ENCODE results near the gene TOMM6.

DNA sequence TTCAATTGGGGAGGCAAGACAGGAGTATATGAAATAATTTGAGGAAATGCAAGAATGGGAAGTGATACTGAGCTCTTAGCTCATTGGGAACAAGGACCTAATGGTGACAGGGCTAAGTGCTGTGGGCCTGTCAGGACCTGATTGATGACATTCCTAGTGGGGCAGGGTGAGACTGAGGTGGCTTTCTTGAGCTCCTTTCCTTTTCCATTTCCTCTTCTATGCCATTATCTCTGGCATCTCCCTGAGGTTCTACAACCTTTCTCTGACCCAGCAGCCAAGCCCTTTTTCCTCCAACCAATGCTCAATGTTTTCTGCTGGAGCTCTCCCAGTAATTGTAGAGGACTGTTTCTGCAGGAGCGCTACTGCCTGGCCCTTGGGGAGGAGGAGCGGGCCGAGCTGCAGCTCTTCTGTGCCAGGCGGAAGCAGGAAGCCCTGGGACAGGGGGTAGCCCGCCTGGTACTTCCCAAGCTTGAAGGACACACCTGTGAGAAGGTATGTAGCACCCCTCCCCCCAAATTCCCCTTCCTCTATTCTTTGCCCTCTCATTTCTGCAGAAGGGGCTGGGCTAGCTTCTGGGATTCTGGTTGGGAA lies 2.8 kb upstream of the TOMM6 start:
- TF ChIP-seq, protein P1, sequence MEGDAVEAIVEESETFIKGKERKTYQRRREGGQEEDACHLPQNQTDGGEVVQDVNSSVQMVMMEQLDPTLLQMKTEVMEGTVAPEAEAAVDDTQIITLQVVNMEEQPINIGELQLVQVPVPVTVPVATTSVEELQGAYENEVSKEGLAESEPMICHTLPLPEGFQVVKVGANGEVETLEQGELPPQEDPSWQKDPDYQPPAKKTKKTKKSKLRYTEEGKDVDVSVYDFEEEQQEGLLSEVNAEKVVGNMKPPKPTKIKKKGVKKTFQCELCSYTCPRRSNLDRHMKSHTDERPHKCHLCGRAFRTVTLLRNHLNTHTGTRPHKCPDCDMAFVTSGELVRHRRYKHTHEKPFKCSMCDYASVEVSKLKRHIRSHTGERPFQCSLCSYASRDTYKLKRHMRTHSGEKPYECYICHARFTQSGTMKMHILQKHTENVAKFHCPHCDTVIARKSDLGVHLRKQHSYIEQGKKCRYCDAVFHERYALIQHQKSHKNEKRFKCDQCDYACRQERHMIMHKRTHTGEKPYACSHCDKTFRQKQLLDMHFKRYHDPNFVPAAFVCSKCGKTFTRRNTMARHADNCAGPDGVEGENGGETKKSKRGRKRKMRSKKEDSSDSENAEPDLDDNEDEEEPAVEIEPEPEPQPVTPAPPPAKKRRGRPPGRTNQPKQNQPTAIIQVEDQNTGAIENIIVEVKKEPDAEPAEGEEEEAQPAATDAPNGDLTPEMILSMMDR (IDR thresholded peaks at IDR 0.05; ENCODE audit: low read depth, low read length), result no peak
- no peak for TF ChIP-seq EZH2phosphoT487 (IDR thresholded peaks at IDR 0.05; ENCODE audit: low read depth)
